ENCODE results near the gene DRD3. TPM values are rescaled to one million over a fixed set of nuclear protein-coding genes. Genes with fewer than 3 reads are reported as not detected.

The DRD3 gene
- total RNA-seq, 2 experiments from 2014 or later = 0.30 TPM; not detected in 1

Other genes with a start within 250 kb of the DRD3 start
- 1 to 10 TPM; 3.4 to 3.7 TPM for gene ZDHHC23, start 231.0 kb downstream of the DRD3 start, total RNA-seq
- 1 to 10 TPM; 2.7 to 3.0 TPM for gene CCDC191, start 122.5 kb downstream of the DRD3 start, total RNA-seq
- 10 to 100 TPM; 30.0 to 33.0 TPM for gene QTRT2, start 122.3 kb downstream of the DRD3 start, total RNA-seq
- gene ZNF80, start 58.5 kb upstream of the DRD3 start, total RNA-seq = 1 to 10 TPM; 5.1 to 5.3 TPM
- gene TIGIT, start 115.0 kb upstream of the DRD3 start, total RNA-seq = 10 to 100 TPM; 35.5 to 42.4 TPM

Data from activated naive CD8-positive, alpha-beta T cell treated with anti-CD3 and anti-CD28 coated beads, Interleukin-2, amount 10 ng/mL, durations not matched to agents 7 days and 5 days (primary cell).